HEK293 (cell line): Measurements from ENCODE around the gene RNF217.
A peak's percentile ranks its signal among the peaks of the same experiment; 100 is the strongest.

Experiments
- CTCF ChIA-PET: fragments of 350-600 bp; formaldehyde crosslinking; extraction: SDS; loops from one replicate; lab custom pipeline; 2021; ENCODE audit warnings: antibody characterized with exemption; lab: Yijun Ruan, JAX
- POLR2A ChIA-PET: fragments of 300-600 bp; formaldehyde crosslinking; extraction: SDS; loops from one replicate; lab custom pipeline; 2020; ENCODE audit warnings: antibody characterized with exemption, inconsistent platforms; lab: Yijun Ruan, JAX
- H3K27ac ChIP-seq: fragments of 200-500 bp; sonication (Bioruptor generic); 2 replicates; pipeline ENCODE4 v1.5.1; 2014; ENCODE audit warnings: low read depth, low read length, control low read depth, inconsistent platforms; ENCODE audit errors: extremely low read depth
- H3K36me3 ChIP-seq, 2 experiments: fragments of 200-500 bp in 1 of 2; sonication (Bioruptor generic) in 1 of 2; 1 replicate in 1 of 2; 2 replicates in 1 of 2; pipeline ENCODE4 v1.5.1; 2014 to 2017; ENCODE audit warnings: inconsistent platforms in 2 of 2, low read length in 2 of 2; ENCODE audit not compliant: control insufficient read depth in 2 of 2, insufficient read depth in 1 of 2
- H3K4me1 ChIP-seq: fragments of 200-500 bp; sonication (Bioruptor generic); 2 replicates; pipeline ENCODE4 v1.5.1; 2014; ENCODE audit warnings: mild to moderate bottlenecking, low read length, inconsistent platforms; ENCODE audit not compliant: control insufficient read depth, insufficient read depth
- H3K4me3 ChIP-seq: 2 replicates; pipeline ENCODE4 v1.5.1; 2011; ENCODE audit warnings: low read depth, mild to moderate bottlenecking, control low read depth, low read length, moderate library complexity
- H3K9me3 ChIP-seq: fragments of 200-500 bp; sonication (Bioruptor generic); 2 replicates; pipeline ENCODE4 v1.5.1; 2014; ENCODE audit warnings: low read depth, low read length, inconsistent platforms; ENCODE audit not compliant: control insufficient read depth, insufficient read depth
- GLI4 ChIP-seq: fragments of 450-650 bp; formaldehyde crosslinking; IDR thresholded peaks from 2 replicates; pipeline ENCODE4 v1.5.1; 2016; ENCODE audit warnings: missing biosample characterization, missing genetic modification characterization
- KLF16 ChIP-seq: fragments of 450-650 bp; formaldehyde crosslinking; IDR thresholded peaks from 2 replicates; pipeline ENCODE4 v1.5.1; 2017; ENCODE audit warnings: missing biosample characterization, missing genetic modification characterization
- KLF9 ChIP-seq: fragments of 450-650 bp; formaldehyde crosslinking; IDR thresholded peaks from 2 replicates; pipeline ENCODE4 v1.5.1; 2016; ENCODE audit warnings: missing biosample characterization, missing genetic modification characterization, low read depth
- MZF1 ChIP-seq: fragments of 450-650 bp; formaldehyde crosslinking; IDR thresholded peaks from 2 replicates; pipeline ENCODE4 v1.5.1; 2017; ENCODE audit warnings: missing biosample characterization, missing genetic modification characterization, borderline replicate concordance
- PATZ1 ChIP-seq: fragments of 450-650 bp; formaldehyde crosslinking; IDR thresholded peaks from 2 replicates; pipeline ENCODE4 v1.5.1; 2016; ENCODE audit warnings: missing biosample characterization, missing genetic modification characterization
- TRIM28 ChIP-seq: IDR thresholded peaks from 2 replicates; pipeline ENCODE4 v1.6.1; 2011; ENCODE audit warnings: low read length, control low read depth, borderline replicate concordance
- ZBTB10 ChIP-seq: fragments of 450-650 bp; formaldehyde crosslinking; IDR thresholded peaks from 2 replicates; pipeline ENCODE4 v1.5.1; 2016; ENCODE audit warnings: missing biosample characterization, missing genetic modification characterization
- ZBTB20 ChIP-seq: fragments of 450-650 bp; formaldehyde crosslinking; IDR thresholded peaks from 2 replicates; pipeline ENCODE4 v1.5.1; 2016; ENCODE audit warnings: missing biosample characterization, missing genetic modification characterization
- ZBTB26 ChIP-seq: fragments of 450-650 bp; formaldehyde crosslinking; optimal IDR thresholded peaks from 2 replicates; pipeline ENCODE3; 2016; ENCODE audit warnings: missing biosample characterization, mild to moderate bottlenecking, missing genetic modification characterization
- ZBTB7A ChIP-seq: fragments of 450-650 bp; formaldehyde crosslinking; IDR thresholded peaks from 2 replicates; pipeline ENCODE4 v1.5.1; 2016; ENCODE audit warnings: low read depth, missing biosample characterization, missing genetic modification characterization
- ZNF324 ChIP-seq: fragments of 450-650 bp; formaldehyde crosslinking; IDR thresholded peaks from 2 replicates; pipeline ENCODE4 v1.5.1; 2016; ENCODE audit warnings: missing biosample characterization, missing genetic modification characterization
- ZNF398 ChIP-seq: fragments of 450-650 bp; formaldehyde crosslinking; IDR thresholded peaks from 2 replicates; pipeline ENCODE4 v1.5.1; 2017; ENCODE audit warnings: missing biosample characterization, missing genetic modification characterization
- ZNF473 ChIP-seq: fragments of 450-650 bp; formaldehyde crosslinking; IDR thresholded peaks from 2 replicates; pipeline ENCODE4 v1.5.1; 2017; ENCODE audit warnings: missing biosample characterization, missing genetic modification characterization
- ZNF510 ChIP-seq: fragments of 450-650 bp; formaldehyde crosslinking; IDR thresholded peaks from 2 replicates; pipeline ENCODE4 v1.5.1; 2018; ENCODE audit warnings: mild to moderate bottlenecking, missing genetic modification characterization, missing biosample characterization; ENCODE audit not compliant: insufficient replicate concordance
- ZNF548 ChIP-seq: fragments of 450-650 bp; formaldehyde crosslinking; IDR thresholded peaks from 2 replicates; pipeline ENCODE4 v1.5.1; 2016; ENCODE audit warnings: missing biosample characterization, missing genetic modification characterization
- ZNF549 ChIP-seq: fragments of 450-650 bp; IDR thresholded peaks from 2 replicates; pipeline ENCODE4 v1.5.1; 2018; ENCODE audit warnings: missing biosample characterization, missing genetic modification characterization, mild to moderate bottlenecking, inconsistent platforms, moderate library complexity
- ZNF555 ChIP-seq: fragments of 450-650 bp; formaldehyde crosslinking; conservative IDR thresholded peaks from 2 replicates; pipeline ENCODE4 v1.5.1; 2017; ENCODE audit warnings: missing biosample characterization, mild to moderate bottlenecking, missing genetic modification characterization, inconsistent platforms
- ZNF654 ChIP-seq: fragments of 450-650 bp; formaldehyde crosslinking; IDR thresholded peaks from 2 replicates; pipeline ENCODE4 v1.5.1; 2016; ENCODE audit warnings: low read depth, missing biosample characterization, missing genetic modification characterization
- ZNF670 ChIP-seq: fragments of 450-650 bp; formaldehyde crosslinking; IDR thresholded peaks from 2 replicates; pipeline ENCODE4 v1.5.1; 2016; ENCODE audit warnings: missing biosample characterization, missing genetic modification characterization, low read depth
- ZNF704 ChIP-seq: fragments of 450-650 bp; formaldehyde crosslinking; IDR thresholded peaks from 2 replicates; pipeline ENCODE4 v1.5.1; 2016; ENCODE audit warnings: missing biosample characterization, missing genetic modification characterization
- ZNF776 ChIP-seq: fragments of 450-650 bp; formaldehyde crosslinking; IDR thresholded peaks from 2 replicates; pipeline ENCODE4 v1.5.0; 2017; ENCODE audit warnings: missing biosample characterization, missing genetic modification characterization, borderline replicate concordance
- ZNF791 ChIP-seq: fragments of 450-650 bp; formaldehyde crosslinking; IDR thresholded peaks from 2 replicates; pipeline ENCODE4 v1.5.1; 2016; ENCODE audit warnings: missing biosample characterization, missing genetic modification characterization
- ZSCAN18 ChIP-seq: fragments of 450-650 bp; formaldehyde crosslinking; IDR thresholded peaks from 2 replicates; pipeline ENCODE4 v1.5.1; 2016; ENCODE audit warnings: missing biosample characterization, missing genetic modification characterization

The RNF217 gene

GRCh38 chr6:125111219-125111983, 149.2 kb downstream of the RNF217 start (continued):
- TF ChIP-seq MZF1 (no peak), KLF16 (tag by site-specific recombination) (no peak), ZNF549 (tag by site-specific recombination) (no peak), TRIM28 (peak; percentile 99), ZNF510 (tag by site-specific recombination) (peak; percentile 58), ZSCAN18 (tag by site-specific recombination) (no peak), ZNF670 (no peak), ZBTB10 (tag by site-specific recombination) (no peak), ZNF398 (tag by site-specific recombination) (no peak), ZNF704 (tag by site-specific recombination) (no peak), ZBTB20 (no peak), ZNF791 (tag by site-specific recombination) (peak; percentile 100), ZBTB7A (tag by site-specific recombination) (no peak), ZNF324 (tag by site-specific recombination) (no peak), ZNF473 (tag by site-specific recombination) (no peak), ZNF548 (tag by site-specific recombination) (no peak), ZBTB26 (tag by site-specific recombination) (no peak)

- CTCF ChIA-PET = interaction anchor here (1.1 to 5.0 kb wide), 12 partner anchors 10 to 256 kb away, joined by 3 to 151 read pairs (median 14); partner anchors contain the start of gene RNF217
- no peak for TF ChIP-seq MZF1
- no peak for TF ChIP-seq ZNF555 (tag by site-specific recombination)
- no peak for TF ChIP-seq ZNF776 (tag by site-specific recombination)
- no peak for TF ChIP-seq ZNF654 (tag by site-specific recombination)
- TF ChIP-seq PATZ1 = no peak
- TF ChIP-seq KLF9 = no peak
- TF ChIP-seq GLI4 = no peak
- no peak overlapping the region for H3K4me3 ChIP-seq
These were observed 150.7 kb downstream of the RNF217 start for GRCh38 chr6:125112934-125113333.

More at GRCh38 chr6:125112934-125113333, 150.7 kb downstream of the RNF217 start:
- Histone ChIP-seq H3K4me1 (no peaks in the 10 kb centered on the region), H3K27ac (no peak overlapping the region), H3K36me3 (no peaks in the 10 kb centered on the region), H3K9me3 (no peaks in the 10 kb centered on the region)
- POLR2A ChIA-PET = interaction anchor here (1.0 kb wide), 1 partner anchor 14 kb away, joined by 3 read pairs; no protein-coding TSS in a partner anchor
